ENCODE data around the gene SRGAP2C.
"Not testable (repeated sequence)": the region's sequence is repeated elsewhere in the genome, so short reads cannot be mapped to it uniquely, and the experiment has no call there.

SRGAP2C gene

DNA sequence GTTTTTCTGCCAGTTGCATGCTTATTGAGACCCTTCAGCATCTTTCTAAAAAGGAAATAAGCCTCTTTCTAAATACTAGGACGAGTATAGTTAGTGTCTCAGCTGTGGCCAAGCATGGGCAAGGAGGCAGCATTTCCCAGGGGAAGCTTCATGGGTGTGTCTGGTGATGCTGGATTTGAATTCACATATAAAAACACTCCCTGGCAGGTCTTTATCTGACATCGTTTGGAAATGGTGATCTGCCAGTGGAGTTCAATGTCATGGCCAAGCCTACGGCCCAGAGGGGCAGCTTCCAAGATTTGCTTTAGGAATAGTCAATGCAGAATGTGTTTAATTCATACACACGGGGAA lies 94.7 kb downstream of the SRGAP2C start:
- not testable (repeated sequence) for H3K36me3 ChIP-seq (replicated peaks; ENCODE audit: insufficient read depth, low read length); H3F3A ChIP-seq (ENCODE audit: insufficient read depth, low read length); H4K20me1 ChIP-seq (ENCODE audit: insufficient read depth, low read length); H3K9ac ChIP-seq (ENCODE audit: low read length); H3K9me3 ChIP-seq (replicated peaks; ENCODE audit: insufficient read depth, low read length); H3K27me3 ChIP-seq (replicated peaks; ENCODE audit: insufficient read depth, low read length); H3K27ac ChIP-seq (ENCODE audit: low read length); H3K79me2 ChIP-seq (ENCODE audit: low read length); H3K4me1 ChIP-seq (ENCODE audit: low read length); H3K4me3 ChIP-seq (ENCODE audit: low read length); H3K4me2 ChIP-seq (ENCODE audit: low read depth, low read length); DNase-seq; H3K9me2 ChIP-seq (replicated peaks; ENCODE audit: insufficient read depth, low read length); H2AFZ ChIP-seq (ENCODE audit: low read length)

DNA sequence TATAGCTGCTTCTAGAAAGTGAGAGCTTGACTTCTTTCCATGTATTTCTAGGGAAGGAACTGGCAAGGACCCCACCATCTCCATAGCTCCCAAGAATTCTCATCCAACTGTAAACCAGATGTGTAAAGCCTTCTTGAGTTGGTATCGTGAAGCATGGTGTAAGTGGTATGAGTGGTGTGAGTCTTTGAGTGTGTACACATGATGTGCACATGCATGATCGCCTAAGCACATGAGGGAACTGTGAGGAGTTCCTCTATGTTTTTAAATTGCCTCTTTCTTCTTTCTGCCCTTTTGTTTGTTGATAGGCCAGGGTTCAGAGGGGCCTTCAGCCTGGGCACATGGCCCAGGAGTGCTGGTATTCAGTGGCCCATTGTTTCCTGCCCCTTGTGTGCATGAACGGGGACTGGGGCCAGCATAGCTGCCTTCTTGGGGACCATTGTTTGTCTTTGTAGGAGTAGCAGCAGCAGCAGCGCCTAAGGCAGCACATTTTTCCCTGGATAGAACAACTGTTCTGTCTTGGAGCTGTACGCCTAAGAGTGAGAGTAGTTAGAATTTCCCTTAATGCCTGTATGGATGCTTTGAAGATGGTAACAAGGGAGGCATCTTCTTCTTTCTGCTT lies 96.0 kb downstream of the SRGAP2C start:
- not testable (repeated sequence) for H3K4me3 ChIP-seq (ENCODE audit: low read length); H3K9me2 ChIP-seq (replicated peaks; ENCODE audit: insufficient read depth, low read length); H3F3A ChIP-seq (ENCODE audit: insufficient read depth, low read length)

DNA sequence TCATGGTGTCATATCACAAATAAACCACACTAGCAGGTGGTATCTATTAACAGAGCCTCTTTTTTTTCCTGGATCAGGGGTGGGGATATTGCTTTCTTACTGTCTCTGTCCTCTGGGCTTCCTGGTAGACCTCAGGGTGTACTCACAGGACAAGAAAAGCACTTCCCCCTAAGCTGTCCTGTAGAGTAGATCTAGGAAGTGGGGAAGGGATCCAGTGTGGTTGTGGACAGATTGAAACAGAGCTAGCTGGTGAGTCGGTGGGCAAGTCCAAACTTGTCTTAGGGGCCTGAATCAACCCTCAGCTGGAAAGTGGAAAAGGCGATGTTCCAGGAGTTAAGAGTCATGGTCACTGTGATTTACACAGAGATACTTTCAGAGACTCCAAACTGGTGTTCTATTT lies 96.7 kb downstream of the SRGAP2C start:
- H3K4me3 ChIP-seq (ENCODE audit: low read length); H3F3A ChIP-seq (ENCODE audit: insufficient read depth, low read length); H3K9me2 ChIP-seq (replicated peaks; ENCODE audit: insufficient read depth, low read length); H3K27ac ChIP-seq (ENCODE audit: low read length); H2AFZ ChIP-seq (ENCODE audit: low read length); H3K4me1 ChIP-seq (ENCODE audit: low read length); H3K79me2 ChIP-seq (ENCODE audit: low read length); H3K36me3 ChIP-seq (replicated peaks; ENCODE audit: insufficient read depth, low read length); H4K20me1 ChIP-seq (ENCODE audit: insufficient read depth, low read length); H3K4me2 ChIP-seq (ENCODE audit: low read depth, low read length); H3K9me3 ChIP-seq (replicated peaks; ENCODE audit: insufficient read depth, low read length); H3K9ac ChIP-seq (ENCODE audit: low read length); H3K27me3 ChIP-seq (replicated peaks; ENCODE audit: insufficient read depth, low read length); DNase-seq: not testable (repeated sequence)

More for the DNA sequence above, 96.0 kb downstream of the SRGAP2C start:
- H3K79me2 ChIP-seq (ENCODE audit: low read length); H3K27ac ChIP-seq (ENCODE audit: low read length); H3K4me2 ChIP-seq (ENCODE audit: low read depth, low read length); DNase-seq; H3K4me1 ChIP-seq (ENCODE audit: low read length); H4K20me1 ChIP-seq (ENCODE audit: insufficient read depth, low read length); H2AFZ ChIP-seq (ENCODE audit: low read length); H3K9me3 ChIP-seq (replicated peaks; ENCODE audit: insufficient read depth, low read length); H3K36me3 ChIP-seq (replicated peaks; ENCODE audit: insufficient read depth, low read length); H3K27me3 ChIP-seq (replicated peaks; ENCODE audit: insufficient read depth, low read length); H3K9ac ChIP-seq (ENCODE audit: low read length): not testable (repeated sequence)

GRCh38 chr1:121283587-121284180 lies 98.9 kb downstream of the SRGAP2C start:
- not testable (repeated sequence) for H3K4me2 ChIP-seq (ENCODE audit: low read depth, low read length); H3K9me2 ChIP-seq (replicated peaks; ENCODE audit: insufficient read depth, low read length); H3K27ac ChIP-seq (ENCODE audit: low read length); H3K79me2 ChIP-seq (ENCODE audit: low read length); DNase-seq; H3F3A ChIP-seq (ENCODE audit: insufficient read depth, low read length); H3K9ac ChIP-seq (ENCODE audit: low read length); H3K36me3 ChIP-seq (replicated peaks; ENCODE audit: insufficient read depth, low read length); H3K27me3 ChIP-seq (replicated peaks; ENCODE audit: insufficient read depth, low read length); H4K20me1 ChIP-seq (ENCODE audit: insufficient read depth, low read length); H2AFZ ChIP-seq (ENCODE audit: low read length); H3K4me3 ChIP-seq (ENCODE audit: low read length); H3K4me1 ChIP-seq (ENCODE audit: low read length); H3K9me3 ChIP-seq (replicated peaks; ENCODE audit: insufficient read depth, low read length)

- H3K9me2 ChIP-seq (replicated peaks; ENCODE audit: insufficient read depth, low read length); H3K27ac ChIP-seq (ENCODE audit: low read length); H3K27me3 ChIP-seq (replicated peaks; ENCODE audit: insufficient read depth, low read length); H3K79me2 ChIP-seq (ENCODE audit: low read length); H3K36me3 ChIP-seq (replicated peaks; ENCODE audit: insufficient read depth, low read length); H2AFZ ChIP-seq (ENCODE audit: low read length); H3K4me3 ChIP-seq (ENCODE audit: low read length); H3K4me2 ChIP-seq (ENCODE audit: low read depth, low read length); H3F3A ChIP-seq (ENCODE audit: insufficient read depth, low read length); DNase-seq; H3K4me1 ChIP-seq (ENCODE audit: low read length); H4K20me1 ChIP-seq (ENCODE audit: insufficient read depth, low read length); H3K9ac ChIP-seq (ENCODE audit: low read length); H3K9me3 ChIP-seq (replicated peaks; ENCODE audit: insufficient read depth, low read length): not testable (repeated sequence)
These were observed 107.8 kb downstream of the SRGAP2C start for GRCh38 chr1:121292590-121292989.

GRCh38 chr1:121293263-121294204 lies 108.8 kb downstream of the SRGAP2C start:
- H3F3A ChIP-seq (ENCODE audit: insufficient read depth, low read length); H3K9ac ChIP-seq (ENCODE audit: low read length); H3K4me3 ChIP-seq (ENCODE audit: low read length); H2AFZ ChIP-seq (ENCODE audit: low read length); H3K36me3 ChIP-seq (replicated peaks; ENCODE audit: insufficient read depth, low read length); H3K27me3 ChIP-seq (replicated peaks; ENCODE audit: insufficient read depth, low read length); H3K79me2 ChIP-seq (ENCODE audit: low read length); DNase-seq; H3K9me3 ChIP-seq (replicated peaks; ENCODE audit: insufficient read depth, low read length); H4K20me1 ChIP-seq (ENCODE audit: insufficient read depth, low read length); H3K4me1 ChIP-seq (ENCODE audit: low read length); H3K4me2 ChIP-seq (ENCODE audit: low read depth, low read length); H3K27ac ChIP-seq (ENCODE audit: low read length); H3K9me2 ChIP-seq (replicated peaks; ENCODE audit: insufficient read depth, low read length): not testable (repeated sequence)

- H3K9me3 ChIP-seq (replicated peaks; ENCODE audit: insufficient read depth, low read length); H3K4me1 ChIP-seq (ENCODE audit: low read length); H4K20me1 ChIP-seq (ENCODE audit: insufficient read depth, low read length): not testable (repeated sequence)
These were observed 109.4 kb downstream of the SRGAP2C start for GRCh38 chr1:121294205-121294570.

DNA sequence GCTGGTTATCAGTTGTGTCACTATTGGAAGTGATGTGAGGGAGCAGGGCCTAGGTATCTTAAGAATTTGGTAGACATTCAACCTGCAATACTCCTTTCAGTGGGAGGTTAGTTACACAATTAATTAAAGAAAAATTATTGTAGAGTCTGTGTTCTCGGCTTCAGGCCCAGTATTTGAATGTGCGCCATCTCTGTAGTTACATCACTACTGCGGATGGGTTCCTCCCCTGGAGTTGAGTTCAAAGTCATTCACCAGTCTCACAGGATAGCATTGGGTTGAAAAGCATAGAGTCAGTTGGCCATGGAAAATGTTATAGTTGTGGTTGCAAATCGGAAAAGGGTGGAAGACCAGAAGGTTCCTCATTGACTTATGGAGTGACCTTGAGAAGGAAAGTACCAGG lies 111.8 kb downstream of the SRGAP2C start:
- H3K4me1 ChIP-seq (ENCODE audit: low read length), result not testable (repeated sequence)

More at GRCh38 chr1:121294205-121294570, 109.4 kb downstream of the SRGAP2C start:
- not testable (repeated sequence) for H3K4me3 ChIP-seq (ENCODE audit: low read length); H3K9me2 ChIP-seq (replicated peaks; ENCODE audit: insufficient read depth, low read length); H3K27me3 ChIP-seq (replicated peaks; ENCODE audit: insufficient read depth, low read length); H2AFZ ChIP-seq (ENCODE audit: low read length); H3K4me2 ChIP-seq (ENCODE audit: low read depth, low read length); H3K79me2 ChIP-seq (ENCODE audit: low read length); H3K27ac ChIP-seq (ENCODE audit: low read length); H3F3A ChIP-seq (ENCODE audit: insufficient read depth, low read length); DNase-seq; H3K36me3 ChIP-seq (replicated peaks; ENCODE audit: insufficient read depth, low read length); H3K9ac ChIP-seq (ENCODE audit: low read length)

More for the DNA sequence above, 111.8 kb downstream of the SRGAP2C start:
- not testable (repeated sequence) for H3K79me2 ChIP-seq (ENCODE audit: low read length); H2AFZ ChIP-seq (ENCODE audit: low read length); H3K27ac ChIP-seq (ENCODE audit: low read length); H3K9me3 ChIP-seq (replicated peaks; ENCODE audit: insufficient read depth, low read length); H3K4me2 ChIP-seq (ENCODE audit: low read depth, low read length); H3K4me3 ChIP-seq (ENCODE audit: low read length); H4K20me1 ChIP-seq (ENCODE audit: insufficient read depth, low read length); DNase-seq; H3K27me3 ChIP-seq (replicated peaks; ENCODE audit: insufficient read depth, low read length); H3F3A ChIP-seq (ENCODE audit: insufficient read depth, low read length); H3K36me3 ChIP-seq (replicated peaks; ENCODE audit: insufficient read depth, low read length); H3K9ac ChIP-seq (ENCODE audit: low read length); H3K9me2 ChIP-seq (replicated peaks; ENCODE audit: insufficient read depth, low read length)
